Kidney epithelial cell (primary cell): ENCODE data around the gene FMN1. TPM values are rescaled to one million over a fixed set of nuclear protein-coding genes. Genes with fewer than 3 reads are reported as not detected.
A peak's percentile ranks its signal among the peaks of the same experiment; 100 is the strongest.

ENCODE experiments used
- DNase-seq: peaks from one replicate; pipeline ENCODE4 v3.0.0-alpha.2; 2010; ENCODE audit warnings: low read depth
- H3K27me3 ChIP-seq: 2 replicates; pipeline ENCODE4 v1.6.0; 2011; ENCODE audit warnings: low read length; ENCODE audit not compliant: control insufficient read depth, insufficient read depth
- H3K36me3 ChIP-seq: 2 replicates; pipeline ENCODE4 v1.5.1; 2011; ENCODE audit warnings: low read length; ENCODE audit not compliant: control insufficient read depth, insufficient read depth
- H3K4me3 ChIP-seq: 2 replicates; pipeline ENCODE4 v1.5.1; 2011; ENCODE audit warnings: low read depth, mild to moderate bottlenecking, control low read depth, low read length
- total RNA-seq: library from RNA; depleted of rRNA; stranded (reverse); fragments of >200 nt; gene quantifications from 2 replicates; pipeline ENCODE4 v1.2.3, GENCODE V29; 2015
- TF ChIP-seq, protein P1 (sequence below): IDR thresholded peaks from 2 replicates; pipeline ENCODE4 v1.5.1; 2011; ENCODE audit warnings: mild to moderate bottlenecking, moderate library complexity, low read length, control low read depth, inconsistent platforms; ENCODE audit not compliant: insufficient read depth, poor library complexity, severe bottlenecking

FMN1 gene
- total RNA-seq, 1 donor from 2014 or later, result 4.5 TPM

DNA sequence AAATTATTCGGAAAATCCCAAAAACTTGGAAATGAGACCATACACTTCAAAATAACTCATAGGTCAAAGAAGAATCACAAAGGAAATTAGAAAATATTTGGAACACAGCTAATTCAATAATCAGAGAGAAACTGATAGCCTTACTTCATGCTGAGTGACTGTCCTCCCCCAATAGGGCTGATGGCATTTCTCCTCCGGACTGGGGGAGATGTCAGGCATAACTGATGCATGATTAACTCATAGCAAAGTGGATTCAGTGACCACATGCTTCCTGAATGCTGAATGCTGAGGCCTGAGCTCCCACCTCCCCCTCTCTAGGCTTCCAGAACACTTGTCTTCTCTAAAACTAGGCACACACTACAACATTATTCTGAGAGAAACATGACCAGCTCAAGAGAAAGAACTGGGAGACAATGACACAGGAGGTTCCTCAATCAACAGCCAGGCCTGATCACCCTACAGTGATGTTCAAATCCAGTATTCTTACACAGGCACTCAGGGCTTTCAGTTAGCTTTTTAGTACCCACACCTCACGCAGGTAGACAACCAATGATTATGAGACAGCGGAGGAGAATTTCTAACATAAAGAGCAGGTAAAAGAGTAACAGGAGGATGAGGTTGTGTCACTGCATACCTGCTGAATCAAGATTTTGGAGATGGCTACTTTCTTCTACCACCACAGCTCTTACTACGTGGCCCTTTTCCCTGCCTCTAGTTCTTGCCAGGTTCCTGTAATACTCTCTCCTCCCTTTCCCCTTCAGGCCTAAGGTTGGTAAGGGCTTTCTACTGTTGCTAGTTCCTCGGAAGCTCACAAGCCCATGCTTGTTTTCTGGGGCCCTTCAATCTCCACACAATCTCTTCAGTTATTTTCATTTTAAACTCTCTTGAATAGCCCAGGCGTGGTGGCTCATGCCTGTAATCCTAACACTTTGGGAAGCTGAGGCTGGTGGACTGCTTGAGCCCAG lies 96.1 kb downstream of the FMN1 start:
- no peaks in the 10 kb centered on the region for H3K27me3 ChIP-seq
- peak; percentile 70 for DNase-seq
- no peaks in the 10 kb centered on the region for H3K36me3 ChIP-seq
- H3K4me3 ChIP-seq, result no peak overlapping the region
- TF ChIP-seq, protein P1, sequence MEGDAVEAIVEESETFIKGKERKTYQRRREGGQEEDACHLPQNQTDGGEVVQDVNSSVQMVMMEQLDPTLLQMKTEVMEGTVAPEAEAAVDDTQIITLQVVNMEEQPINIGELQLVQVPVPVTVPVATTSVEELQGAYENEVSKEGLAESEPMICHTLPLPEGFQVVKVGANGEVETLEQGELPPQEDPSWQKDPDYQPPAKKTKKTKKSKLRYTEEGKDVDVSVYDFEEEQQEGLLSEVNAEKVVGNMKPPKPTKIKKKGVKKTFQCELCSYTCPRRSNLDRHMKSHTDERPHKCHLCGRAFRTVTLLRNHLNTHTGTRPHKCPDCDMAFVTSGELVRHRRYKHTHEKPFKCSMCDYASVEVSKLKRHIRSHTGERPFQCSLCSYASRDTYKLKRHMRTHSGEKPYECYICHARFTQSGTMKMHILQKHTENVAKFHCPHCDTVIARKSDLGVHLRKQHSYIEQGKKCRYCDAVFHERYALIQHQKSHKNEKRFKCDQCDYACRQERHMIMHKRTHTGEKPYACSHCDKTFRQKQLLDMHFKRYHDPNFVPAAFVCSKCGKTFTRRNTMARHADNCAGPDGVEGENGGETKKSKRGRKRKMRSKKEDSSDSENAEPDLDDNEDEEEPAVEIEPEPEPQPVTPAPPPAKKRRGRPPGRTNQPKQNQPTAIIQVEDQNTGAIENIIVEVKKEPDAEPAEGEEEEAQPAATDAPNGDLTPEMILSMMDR, result no peak

DNA sequence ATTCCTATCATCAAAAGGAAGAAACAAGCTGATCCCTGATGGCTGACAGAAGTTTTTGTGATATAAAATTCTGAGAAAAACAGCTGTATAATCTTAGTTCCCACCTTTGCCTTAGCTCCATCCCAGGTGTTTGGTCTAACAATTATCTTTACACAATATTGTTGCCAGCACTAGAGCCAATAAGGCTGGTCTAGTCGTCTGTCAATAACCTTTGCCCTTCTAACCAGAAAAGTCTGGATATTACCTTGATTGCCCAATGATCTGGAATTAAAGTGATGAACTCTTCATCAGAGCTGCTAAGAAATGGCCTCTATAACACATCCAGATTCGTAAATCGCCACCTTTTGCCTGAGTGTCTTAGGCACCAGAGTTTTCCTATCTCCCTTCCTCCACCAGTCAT lies 98.4 kb downstream of the FMN1 start:
- TF ChIP-seq, protein P1, result no peak
- H3K36me3 ChIP-seq, result no peaks in the 10 kb centered on the region
- no peaks in the 10 kb centered on the region for H3K27me3 ChIP-seq
- no peak for DNase-seq
- no peak overlapping the region for H3K4me3 ChIP-seq

DNA sequence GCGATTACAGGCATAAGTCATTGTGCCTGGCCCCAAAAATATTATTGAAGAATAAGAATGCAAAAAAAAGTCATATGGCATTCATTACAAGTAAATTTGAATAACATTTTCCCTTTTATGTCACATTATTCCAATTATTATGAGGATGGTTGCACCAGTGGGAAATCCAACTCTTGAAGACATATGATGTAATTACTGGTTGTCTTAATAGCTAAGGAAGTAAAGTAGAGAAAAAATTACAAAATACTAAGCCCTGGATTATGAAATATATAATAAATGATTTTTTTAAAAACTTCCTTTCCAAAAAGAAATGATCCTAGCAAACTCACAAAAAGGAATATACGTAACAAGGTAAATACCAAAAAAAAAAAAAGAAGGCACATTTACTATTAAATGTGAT lies 98.9 kb downstream of the FMN1 start:
- Histone ChIP-seq H3K27me3 (no peaks in the 10 kb centered on the region), H3K4me3 (no peak overlapping the region), H3K36me3 (no peaks in the 10 kb centered on the region)
- TF ChIP-seq, protein P1, result no peak
- no peak for DNase-seq

DNA sequence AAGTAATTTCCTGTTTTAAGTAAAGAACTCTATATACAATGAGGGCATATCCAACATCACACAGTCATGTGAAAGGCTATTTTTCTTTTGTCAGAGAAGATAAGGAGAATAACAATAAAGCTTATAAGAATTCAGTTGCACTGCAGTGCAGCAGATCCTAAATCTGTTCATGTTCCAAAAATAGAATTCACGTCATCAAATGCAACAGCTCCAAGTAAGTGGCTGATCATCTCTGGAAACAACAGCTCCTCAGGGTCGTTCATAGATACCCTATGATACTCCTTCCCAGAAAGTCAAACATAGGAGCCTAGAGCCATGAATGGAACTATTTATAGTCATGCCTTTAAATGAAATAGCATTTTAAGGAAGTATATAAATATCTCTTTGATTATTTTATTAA lies 100.2 kb downstream of the FMN1 start:
- Histone ChIP-seq H3K4me3 (no peak overlapping the region), H3K36me3 (no peaks in the 10 kb centered on the region), H3K27me3 (no peaks in the 10 kb centered on the region)
- no peak for DNase-seq
- TF ChIP-seq, protein P1, result no peak

DNA sequence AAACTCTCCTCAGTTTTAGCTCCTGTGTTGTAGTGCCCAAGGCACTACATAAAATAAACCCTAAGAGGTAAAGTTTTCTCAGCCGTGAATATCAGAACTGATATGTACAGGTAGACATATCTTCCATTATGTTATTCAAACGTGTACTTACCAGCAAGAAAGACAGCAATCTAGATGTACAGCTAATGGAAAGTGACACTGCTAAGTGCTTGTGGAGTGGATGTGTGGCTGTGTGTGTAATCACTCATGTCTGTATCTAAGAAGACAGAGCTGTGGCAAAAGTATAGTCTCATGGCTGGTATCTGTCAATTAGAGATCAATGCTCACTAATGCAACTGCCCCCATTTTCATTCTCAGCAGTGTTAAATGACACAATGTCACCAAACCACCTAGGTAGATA lies 101.3 kb downstream of the FMN1 start:
- Histone ChIP-seq H3K36me3 (no peaks in the 10 kb centered on the region), H3K27me3 (no peaks in the 10 kb centered on the region), H3K4me3 (no peak overlapping the region)
- TF ChIP-seq, protein P1, result no peak
- DNase-seq, result no peak
